ENCODE measurements around the gene IL18R1.
A peak's percentile ranks its signal among the peaks of the same experiment; 100 is the strongest.

DNA sequence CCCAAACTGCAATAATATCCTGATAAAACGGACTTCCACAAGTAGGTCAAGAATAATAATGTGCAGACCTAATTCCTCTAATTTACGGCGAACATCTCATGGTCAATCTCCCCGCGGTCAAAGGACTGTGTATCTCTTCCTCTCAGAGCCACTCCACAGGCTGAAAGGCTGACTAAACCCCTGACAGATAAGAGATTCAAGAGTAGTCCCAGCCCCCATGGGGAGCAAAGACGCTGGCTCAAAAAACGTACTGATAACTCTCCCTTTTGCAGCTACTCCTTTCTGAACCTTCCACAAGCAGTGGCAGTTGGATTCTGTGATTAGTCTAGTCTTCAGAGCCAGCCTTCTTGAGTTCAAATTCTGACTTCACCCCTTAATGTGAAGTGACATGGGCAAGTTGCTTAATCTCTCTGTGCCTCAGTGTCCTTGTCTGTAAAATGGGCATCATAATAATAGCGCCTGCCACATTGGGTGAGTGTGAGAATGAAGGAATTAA is 19.7 kb upstream of the IL18R1 start:
- TF ChIP-seq CHD1 (IDR thresholded peaks at IDR 0.05; ENCODE audit: low read length) (no peak), CCAR2 (IDR thresholded peaks at IDR 0.05; ENCODE audit: low read depth, low read length) (no peak), SLC30A9 (CRISPR knock-in tag; IDR thresholded peaks at IDR 0.05) (no peak), ZNF766 (CRISPR knock-in tag; conservative IDR thresholded peaks at IDR 0.05) (peak; percentile 81), POLR2AphosphoS2 (IDR thresholded peaks at IDR 0.05; ENCODE audit: low read length) (no peak), CTCF (IDR thresholded peaks at IDR 0.05 in 2 of 3, conservative IDR thresholded peaks at IDR 0.05 in 1 of 3; ENCODE audit: insufficient read depth in 2 of 3, low read depth in 1 of 3, low read length in 3 of 3) (no peak), CHD2 (IDR thresholded peaks at IDR 0.05; ENCODE audit: low read depth, low read length) (no peak), YY1 (IDR thresholded peaks at IDR 0.05; ENCODE audit: borderline replicate concordance in 1 of 3, control insufficient read depth in 1 of 3, extremely low read depth in 1 of 3, insufficient read depth in 3 of 3, insufficient read length in 1 of 3, insufficient replicate concordance in 2 of 3, low read depth in 1 of 3, low read length in 2 of 3) (no peak), SMAD1 (IDR thresholded peaks at IDR 0.05; ENCODE audit: low read depth, low read length, partially characterized antibody) (peak; percentile 80), HBP1 (CRISPR knock-in tag; IDR thresholded peaks at IDR 0.05) (peak; percentile 62; the same call in 1 of the 2 replicates)
- TF ChIP-seq, protein P1, sequence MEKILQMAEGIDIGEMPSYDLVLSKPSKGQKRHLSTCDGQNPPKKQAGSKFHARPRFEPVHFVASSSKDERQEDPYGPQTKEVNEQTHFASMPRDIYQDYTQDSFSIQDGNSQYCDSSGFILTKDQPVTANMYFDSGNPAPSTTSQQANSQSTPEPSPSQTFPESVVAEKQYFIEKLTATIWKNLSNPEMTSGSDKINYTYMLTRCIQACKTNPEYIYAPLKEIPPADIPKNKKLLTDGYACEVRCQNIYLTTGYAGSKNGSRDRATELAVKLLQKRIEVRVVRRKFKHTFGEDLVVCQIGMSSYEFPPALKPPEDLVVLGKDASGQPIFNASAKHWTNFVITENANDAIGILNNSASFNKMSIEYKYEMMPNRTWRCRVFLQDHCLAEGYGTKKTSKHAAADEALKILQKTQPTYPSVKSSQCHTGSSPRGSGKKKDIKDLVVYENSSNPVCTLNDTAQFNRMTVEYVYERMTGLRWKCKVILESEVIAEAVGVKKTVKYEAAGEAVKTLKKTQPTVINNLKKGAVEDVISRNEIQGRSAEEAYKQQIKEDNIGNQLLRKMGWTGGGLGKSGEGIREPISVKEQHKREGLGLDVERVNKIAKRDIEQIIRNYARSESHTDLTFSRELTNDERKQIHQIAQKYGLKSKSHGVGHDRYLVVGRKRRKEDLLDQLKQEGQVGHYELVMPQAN (IDR thresholded peaks at IDR 0.05; ENCODE audit: borderline replicate concordance), result no peak
- TF ChIP-seq, protein P2, sequence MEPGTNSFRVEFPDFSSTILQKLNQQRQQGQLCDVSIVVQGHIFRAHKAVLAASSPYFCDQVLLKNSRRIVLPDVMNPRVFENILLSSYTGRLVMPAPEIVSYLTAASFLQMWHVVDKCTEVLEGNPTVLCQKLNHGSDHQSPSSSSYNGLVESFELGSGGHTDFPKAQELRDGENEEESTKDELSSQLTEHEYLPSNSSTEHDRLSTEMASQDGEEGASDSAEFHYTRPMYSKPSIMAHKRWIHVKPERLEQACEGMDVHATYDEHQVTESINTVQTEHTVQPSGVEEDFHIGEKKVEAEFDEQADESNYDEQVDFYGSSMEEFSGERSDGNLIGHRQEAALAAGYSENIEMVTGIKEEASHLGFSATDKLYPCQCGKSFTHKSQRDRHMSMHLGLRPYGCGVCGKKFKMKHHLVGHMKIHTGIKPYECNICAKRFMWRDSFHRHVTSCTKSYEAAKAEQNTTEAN (CRISPR knock-in tag; IDR thresholded peaks at IDR 0.05), result no peak

Data from K562 (cell line).